Body of pancreas (tissue), 4 donors: Measurements from ENCODE around the gene PRMT2.

Source experiments
- POLR2A ChIP-seq, 3 donors: fragments of 450-650 bp; IDR thresholded peaks; one replicate each; pipeline ENCODE4 v1.6.1; 2016; ENCODE audit warnings: antibody characterized with exemption in 3 of 3, mild to moderate bottlenecking in 2 of 3
- TF ChIP-seq, protein P1 (sequence below), 7 experiments: fragments of 450-650 bp in 4 of 7; fragments of 200-600 bp in 3 of 7; sonication (generic) in 3 of 7; IDR thresholded peaks; one replicate each; pipeline ENCODE4 v1.5.1; 2016 to 2019; ENCODE audit warnings: antibody characterized with exemption in 7 of 7

DNA sequence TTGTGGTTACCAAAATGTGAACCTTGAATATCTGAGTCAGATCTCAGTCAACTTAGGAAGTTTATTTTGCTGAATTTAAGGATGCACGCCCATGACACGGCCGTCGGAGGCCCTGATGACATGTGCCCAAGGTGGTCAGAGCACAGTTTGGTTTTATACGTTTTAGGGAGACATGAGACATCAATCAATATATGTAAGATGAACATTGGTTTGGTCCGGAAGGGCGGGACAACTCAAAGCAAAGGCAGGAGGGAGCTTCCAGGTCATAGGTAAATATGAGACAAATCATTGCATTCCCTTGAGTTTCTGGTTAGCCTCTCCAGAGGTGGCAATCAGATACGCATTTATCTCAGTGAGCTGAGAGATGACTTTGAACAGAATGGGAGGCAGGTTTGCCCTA lies 1.0 kb upstream of the PRMT2 start:
- TF ChIP-seq, protein P1, sequence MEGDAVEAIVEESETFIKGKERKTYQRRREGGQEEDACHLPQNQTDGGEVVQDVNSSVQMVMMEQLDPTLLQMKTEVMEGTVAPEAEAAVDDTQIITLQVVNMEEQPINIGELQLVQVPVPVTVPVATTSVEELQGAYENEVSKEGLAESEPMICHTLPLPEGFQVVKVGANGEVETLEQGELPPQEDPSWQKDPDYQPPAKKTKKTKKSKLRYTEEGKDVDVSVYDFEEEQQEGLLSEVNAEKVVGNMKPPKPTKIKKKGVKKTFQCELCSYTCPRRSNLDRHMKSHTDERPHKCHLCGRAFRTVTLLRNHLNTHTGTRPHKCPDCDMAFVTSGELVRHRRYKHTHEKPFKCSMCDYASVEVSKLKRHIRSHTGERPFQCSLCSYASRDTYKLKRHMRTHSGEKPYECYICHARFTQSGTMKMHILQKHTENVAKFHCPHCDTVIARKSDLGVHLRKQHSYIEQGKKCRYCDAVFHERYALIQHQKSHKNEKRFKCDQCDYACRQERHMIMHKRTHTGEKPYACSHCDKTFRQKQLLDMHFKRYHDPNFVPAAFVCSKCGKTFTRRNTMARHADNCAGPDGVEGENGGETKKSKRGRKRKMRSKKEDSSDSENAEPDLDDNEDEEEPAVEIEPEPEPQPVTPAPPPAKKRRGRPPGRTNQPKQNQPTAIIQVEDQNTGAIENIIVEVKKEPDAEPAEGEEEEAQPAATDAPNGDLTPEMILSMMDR (IDR thresholded peaks at IDR 0.05) = no peak
- TF ChIP-seq POLR2A (IDR thresholded peaks at IDR 0.05) = no peak
